H9 (cell line): ENCODE measurements around the gene LHCGR. TPM values are rescaled to one million over a fixed set of nuclear protein-coding genes. Genes with fewer than 3 reads are reported as not detected.

Experiments
- DNase-seq: peaks from one replicate; pipeline ENCODE4 v3.0.0-alpha.2; 2017
- H2AFZ ChIP-seq: one replicate; pipeline ENCODE4 v1.6.1; 2013; ENCODE audit warnings: mild to moderate bottlenecking, low read length, control low read depth, moderate library complexity
- H2AK5ac ChIP-seq: 2 replicates; pipeline ENCODE4 v1.6.1; 2013; ENCODE audit warnings: low read length, control low read depth, mixed read lengths; ENCODE audit not compliant: insufficient read length
- H2BK120ac ChIP-seq: one replicate; pipeline ENCODE4 v1.6.1; 2013; ENCODE audit warnings: low read depth, mild to moderate bottlenecking, low read length, control low read depth, inconsistent platforms; ENCODE audit not compliant: poor library complexity, severe bottlenecking
- H2BK12ac ChIP-seq: 2 replicates; pipeline ENCODE4 v1.6.1; 2013; ENCODE audit warnings: low read length, control low read depth, mixed read lengths, low read depth; ENCODE audit not compliant: insufficient read length
- H2BK15ac ChIP-seq: 2 replicates; pipeline ENCODE4 v1.6.1; 2013; ENCODE audit warnings: low read depth, low read length, control low read depth
- H2BK20ac ChIP-seq: one replicate; pipeline ENCODE4 v1.6.1; 2013; ENCODE audit warnings: low read depth, mild to moderate bottlenecking, low read length, control low read depth, inconsistent platforms; ENCODE audit not compliant: poor library complexity, severe bottlenecking
- H2BK5ac ChIP-seq: 2 replicates; pipeline ENCODE4 v1.6.1; 2013; ENCODE audit warnings: low read length, control low read depth, mixed read lengths; ENCODE audit not compliant: insufficient read length
- H3K14ac ChIP-seq: 2 replicates; pipeline ENCODE4 v1.6.1; 2013; ENCODE audit warnings: low read length, control low read depth; ENCODE audit not compliant: insufficient read depth
- H3K18ac ChIP-seq: 2 replicates; pipeline ENCODE4 v1.6.1; 2013; ENCODE audit warnings: low read depth, mild to moderate bottlenecking, mixed read lengths, low read length, control low read depth; ENCODE audit not compliant: insufficient read length
- H3K23ac ChIP-seq: 2 replicates; pipeline ENCODE4 v1.6.1; 2013; ENCODE audit warnings: low read length, control low read depth, mixed read lengths, low read depth; ENCODE audit not compliant: insufficient read length
- H3K23me2 ChIP-seq: 2 replicates; pipeline ENCODE4 v1.6.1; 2013; ENCODE audit warnings: low read depth, mild to moderate bottlenecking, mixed read lengths, low read length, control low read depth; ENCODE audit not compliant: insufficient read length, poor library complexity, severe bottlenecking
- H3K27ac ChIP-seq: 2 replicates; pipeline ENCODE4 v1.5.1; 2013; ENCODE audit warnings: low read length, control low read depth, mixed read lengths, low read depth; ENCODE audit not compliant: insufficient read length
- H3K27me3 ChIP-seq: 2 replicates; pipeline ENCODE4 v1.6.1; 2013; ENCODE audit warnings: low read length, control low read depth, inconsistent platforms; ENCODE audit not compliant: insufficient read depth
- H3K4ac ChIP-seq: 2 replicates; pipeline ENCODE4 v1.6.1; 2013; ENCODE audit warnings: low read depth, mild to moderate bottlenecking, control low read depth, inconsistent platforms, low read length, moderate library complexity
- H3K4me1 ChIP-seq: 2 replicates; pipeline ENCODE4 v1.6.1; 2013; ENCODE audit warnings: low read length, control low read depth, inconsistent platforms; ENCODE audit not compliant: insufficient read depth
- H3K4me2 ChIP-seq: 2 replicates; pipeline ENCODE4 v1.6.1; 2013; ENCODE audit warnings: low read length, control low read depth, mixed read lengths; ENCODE audit not compliant: insufficient read length, insufficient read depth
- H3K56ac ChIP-seq: 2 replicates; pipeline ENCODE4 v1.6.1; 2013; ENCODE audit warnings: low read depth, mild to moderate bottlenecking, mixed read lengths, low read length, control low read depth; ENCODE audit not compliant: insufficient read length
- H3K79me1 ChIP-seq: 2 replicates; pipeline ENCODE4 v1.6.1; 2013; ENCODE audit warnings: low read depth, mild to moderate bottlenecking, moderate library complexity, low read length, control low read depth, inconsistent platforms; ENCODE audit not compliant: insufficient read depth, poor library complexity, severe bottlenecking
- H3K79me2 ChIP-seq: 2 replicates; pipeline ENCODE4 v1.6.1; 2013; ENCODE audit warnings: low read length, control low read depth, inconsistent platforms; ENCODE audit not compliant: insufficient read depth
- H3K9ac ChIP-seq: 2 replicates; pipeline ENCODE4 v1.6.1; 2013; ENCODE audit warnings: low read length, control low read depth, mixed read lengths; ENCODE audit not compliant: insufficient read length; ENCODE audit errors: extremely low read depth
- H3K9me3 ChIP-seq: one replicate; pipeline ENCODE4 v1.6.1; 2013; ENCODE audit warnings: low read depth, low read length, inconsistent platforms; ENCODE audit not compliant: control insufficient read depth
- H3T11ph ChIP-seq: one replicate; pipeline ENCODE4 v1.6.1; 2013; ENCODE audit warnings: mild to moderate bottlenecking, low read length, control low read depth, inconsistent platforms
- H4K20me1 ChIP-seq: one replicate; pipeline ENCODE4 v1.6.1; 2013; ENCODE audit not compliant: control insufficient read depth, insufficient read length, insufficient read depth
- H4K5ac ChIP-seq: 2 replicates; pipeline ENCODE4 v1.6.1; 2013; ENCODE audit warnings: low read depth, mild to moderate bottlenecking, mixed read lengths, low read length, control low read depth; ENCODE audit not compliant: insufficient read length
- H4K8ac ChIP-seq: replicated peaks from 2 replicates; pipeline ENCODE4 v1.6.1; 2013; ENCODE audit warnings: low read length, control low read depth, mixed read lengths, low read depth; ENCODE audit not compliant: insufficient read length
- H4K91ac ChIP-seq: 2 replicates; pipeline ENCODE4 v1.6.1; 2013; ENCODE audit warnings: low read depth, mild to moderate bottlenecking, moderate library complexity, mixed read lengths, low read length, control low read depth; ENCODE audit not compliant: insufficient read length
- H3K27ac Mint-ChIP-seq, 3 experiments: 2 replicates in 2 of 3; 3 replicates in 1 of 3; pipeline ENCODE4 v1.8.0; 2020 to 2021; ENCODE audit warnings: mixed read lengths in 3 of 3, mild to moderate bottlenecking in 1 of 3, moderate library complexity in 1 of 3
- H3K27me3 Mint-ChIP-seq: 2 replicates; pipeline ENCODE4 v1.8.0; 2021; ENCODE audit warnings: low read depth, mild to moderate bottlenecking, moderate library complexity, mixed read lengths
- H3K36me3 Mint-ChIP-seq, 3 experiments: 2 replicates in 2 of 3; 3 replicates in 1 of 3; pipeline ENCODE4 v1.8.0; 2020 to 2021; ENCODE audit warnings: low read depth in 3 of 3, mixed read lengths in 3 of 3; ENCODE audit not compliant: insufficient read depth in 1 of 3
- H3K4me1 Mint-ChIP-seq, 2 experiments: 2 replicates each; pipeline ENCODE4 v1.8.0; 2020; ENCODE audit warnings: mixed read lengths in 2 of 2
- H3K4me3 Mint-ChIP-seq, 2 experiments: 2 replicates in 1 of 2; 3 replicates in 1 of 2; pipeline ENCODE4 v1.8.0; 2020 to 2021; ENCODE audit warnings: mild to moderate bottlenecking in 2 of 2, mixed read lengths in 2 of 2, moderate library complexity in 1 of 2
- H3K9me3 Mint-ChIP-seq, 2 experiments: 2 replicates in 1 of 2; 3 replicates in 1 of 2; pipeline ENCODE4 v1.8.0; 2020; ENCODE audit warnings: mild to moderate bottlenecking in 2 of 2, mixed read lengths in 2 of 2, moderate library complexity in 1 of 2
- WGBS: extraction: QIAGEN DNeasy Blood & Tissue Kit; methylation state at CpG from one replicate; pipeline ENCODE4 v1.1.7; 2013; ENCODE audit warnings: missing lambda C conversion rate, low lambda C conversion rate, mixed read lengths; ENCODE audit not compliant: insufficient read length; ENCODE audit errors: extremely low coverage; 5-methylcytosine and 5-hydroxymethylcytosine counted together
- total RNA-seq: library from RNA; stranded (reverse); gene quantifications from 2 replicates; pipeline ENCODE4 v1.2.1, GENCODE V29; 2021
- TF ChIP-seq, protein P1 (sequence below): fragments of 200-600 bp; sonication (generic); conservative IDR thresholded peaks from 3 replicates; pipeline ENCODE4 v1.8.0; 2021; ENCODE audit warnings: antibody characterized with exemption, mild to moderate bottlenecking

Gene LHCGR
- total RNA-seq, 1 experiment from 2014 or later = 0.44 TPM

DNA sequence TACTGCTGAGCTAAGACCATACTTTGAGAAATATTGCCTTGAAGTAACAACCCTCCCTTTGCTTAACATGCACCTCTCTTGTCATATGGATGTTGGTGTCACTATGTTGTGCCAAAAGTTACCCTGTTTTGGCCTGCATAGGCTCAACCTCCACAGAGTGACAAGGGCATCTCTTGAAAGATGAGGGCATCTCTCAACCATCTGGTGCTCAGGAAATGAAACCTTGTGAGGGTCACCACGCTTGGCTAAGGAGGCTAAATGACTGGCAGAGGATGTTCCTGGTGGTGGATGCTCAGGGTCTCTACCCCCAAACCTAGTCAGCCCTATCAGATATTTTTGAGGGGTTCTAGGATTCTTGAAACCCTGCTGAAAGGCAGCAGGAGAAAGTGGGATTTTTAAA, 2.3 kb downstream of the LHCGR start:
- H2BK15ac ChIP-seq = no peak overlapping the region
- H3K4me1 ChIP-seq = peaks cover 1% of the 10 kb centered on the region; the same call in 1 of the 2 replicates
- H3K18ac ChIP-seq = no peak overlapping the region
- no peak overlapping the region for H2AFZ ChIP-seq
- no peak overlapping the region for H4K8ac ChIP-seq
- H4K20me1 ChIP-seq = no peaks in the 10 kb centered on the region
- peaks cover 41 to 43% of the 10 kb centered on the region in 2 experiments for H3K4me1 Mint-ChIP-seq
- peaks cover 34% of the 10 kb centered on the region for H3K27me3 Mint-ChIP-seq
- H4K5ac ChIP-seq = no peak overlapping the region
- H3T11ph ChIP-seq = no peak overlapping the region
- no peak overlapping the region for H3K4me3 Mint-ChIP-seq
- no peaks in the 10 kb centered on the region; the same call in 1 of the 2 replicates for H3K27me3 ChIP-seq
- H3K56ac ChIP-seq = no peak overlapping the region
- no peak for DNase-seq
- no peak overlapping the region for H4K91ac ChIP-seq
- H2BK12ac ChIP-seq = no peak overlapping the region
- H3K79me2 ChIP-seq = no peaks in the 10 kb centered on the region
- no peaks in the 10 kb centered on the region for H3K36me3 Mint-ChIP-seq
- no peak overlapping the region for H3K9ac ChIP-seq
- peaks cover 7% of the 10 kb centered on the region for H3K23me2 ChIP-seq
- no peak overlapping the region for H2BK5ac ChIP-seq
- no peak overlapping the region for H2BK120ac ChIP-seq
- no CpG with 5 or more reads among the region's 1 CpG for WGBS
- no peak overlapping the region for H3K27ac ChIP-seq
- no peak overlapping the region for H3K4ac ChIP-seq
- H3K9me3 ChIP-seq = no peaks in the 10 kb centered on the region
- H3K9me3 Mint-ChIP-seq = no peaks in the 10 kb centered on the region; a peak in 1 of 5 replicates
- TF ChIP-seq, protein P1, sequence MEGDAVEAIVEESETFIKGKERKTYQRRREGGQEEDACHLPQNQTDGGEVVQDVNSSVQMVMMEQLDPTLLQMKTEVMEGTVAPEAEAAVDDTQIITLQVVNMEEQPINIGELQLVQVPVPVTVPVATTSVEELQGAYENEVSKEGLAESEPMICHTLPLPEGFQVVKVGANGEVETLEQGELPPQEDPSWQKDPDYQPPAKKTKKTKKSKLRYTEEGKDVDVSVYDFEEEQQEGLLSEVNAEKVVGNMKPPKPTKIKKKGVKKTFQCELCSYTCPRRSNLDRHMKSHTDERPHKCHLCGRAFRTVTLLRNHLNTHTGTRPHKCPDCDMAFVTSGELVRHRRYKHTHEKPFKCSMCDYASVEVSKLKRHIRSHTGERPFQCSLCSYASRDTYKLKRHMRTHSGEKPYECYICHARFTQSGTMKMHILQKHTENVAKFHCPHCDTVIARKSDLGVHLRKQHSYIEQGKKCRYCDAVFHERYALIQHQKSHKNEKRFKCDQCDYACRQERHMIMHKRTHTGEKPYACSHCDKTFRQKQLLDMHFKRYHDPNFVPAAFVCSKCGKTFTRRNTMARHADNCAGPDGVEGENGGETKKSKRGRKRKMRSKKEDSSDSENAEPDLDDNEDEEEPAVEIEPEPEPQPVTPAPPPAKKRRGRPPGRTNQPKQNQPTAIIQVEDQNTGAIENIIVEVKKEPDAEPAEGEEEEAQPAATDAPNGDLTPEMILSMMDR = no peak
- no peak overlapping the region for H3K23ac ChIP-seq
- H3K27ac Mint-ChIP-seq = no peak overlapping the region
- H2BK20ac ChIP-seq = no peak overlapping the region
- no peak overlapping the region for H2AK5ac ChIP-seq
- H3K4me2 ChIP-seq = no peak overlapping the region
- H3K79me1 ChIP-seq = no peaks in the 10 kb centered on the region
- no peak overlapping the region for H3K14ac ChIP-seq
